ENCODE data around the gene POPDC2. TPM values are rescaled to one million over a fixed set of nuclear protein-coding genes. Genes with fewer than 3 reads are reported as not detected.

Gene POPDC2
- total RNA-seq, 1 experiment from 2014 or later = 0.37 TPM

GRCh38 chr3:119611664-119612063, 48.7 kb downstream of the POPDC2 start:
- no peaks in the 10 kb centered on the region; the same call in 1 of the 2 replicates for H3K27me3 Mint-ChIP-seq (ENCODE audit: low read depth)
- H4K91ac ChIP-seq (ENCODE audit: insufficient read length, low read depth, low read length) = no peak overlapping the region

More at GRCh38 chr3:119611664-119612063, 48.7 kb downstream of the POPDC2 start:
- no peak overlapping the region for H2BK120ac ChIP-seq (ENCODE audit: low read depth, low read length, poor library complexity, severe bottlenecking)
- no peaks in the 10 kb centered on the region for H3K36me3 Mint-ChIP-seq (ENCODE audit: insufficient read depth in 1 of 3, low read depth in 3 of 3)
- no peak overlapping the region for H2BK12ac ChIP-seq (ENCODE audit: insufficient read length, low read depth, low read length)
- TF ChIP-seq, protein P1, sequence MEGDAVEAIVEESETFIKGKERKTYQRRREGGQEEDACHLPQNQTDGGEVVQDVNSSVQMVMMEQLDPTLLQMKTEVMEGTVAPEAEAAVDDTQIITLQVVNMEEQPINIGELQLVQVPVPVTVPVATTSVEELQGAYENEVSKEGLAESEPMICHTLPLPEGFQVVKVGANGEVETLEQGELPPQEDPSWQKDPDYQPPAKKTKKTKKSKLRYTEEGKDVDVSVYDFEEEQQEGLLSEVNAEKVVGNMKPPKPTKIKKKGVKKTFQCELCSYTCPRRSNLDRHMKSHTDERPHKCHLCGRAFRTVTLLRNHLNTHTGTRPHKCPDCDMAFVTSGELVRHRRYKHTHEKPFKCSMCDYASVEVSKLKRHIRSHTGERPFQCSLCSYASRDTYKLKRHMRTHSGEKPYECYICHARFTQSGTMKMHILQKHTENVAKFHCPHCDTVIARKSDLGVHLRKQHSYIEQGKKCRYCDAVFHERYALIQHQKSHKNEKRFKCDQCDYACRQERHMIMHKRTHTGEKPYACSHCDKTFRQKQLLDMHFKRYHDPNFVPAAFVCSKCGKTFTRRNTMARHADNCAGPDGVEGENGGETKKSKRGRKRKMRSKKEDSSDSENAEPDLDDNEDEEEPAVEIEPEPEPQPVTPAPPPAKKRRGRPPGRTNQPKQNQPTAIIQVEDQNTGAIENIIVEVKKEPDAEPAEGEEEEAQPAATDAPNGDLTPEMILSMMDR (conservative IDR thresholded peaks at IDR 0.05) = no peak
- H4K5ac ChIP-seq (ENCODE audit: insufficient read length, low read depth, low read length) = no peak overlapping the region
- H3K79me1 ChIP-seq (ENCODE audit: insufficient read depth, low read depth, low read length, poor library complexity, severe bottlenecking) = no peaks in the 10 kb centered on the region
- no peaks in the 10 kb centered on the region for H4K20me1 ChIP-seq (ENCODE audit: control insufficient read depth, insufficient read depth, insufficient read length)
- no peak for DNase-seq
- no peaks in the 10 kb centered on the region for H3K9me3 ChIP-seq (ENCODE audit: control insufficient read depth, low read depth, low read length)
- peaks cover 2% of the 10 kb centered on the region; the same call in 1 of the 2 replicates for H3K27me3 ChIP-seq (ENCODE audit: insufficient read depth, low read length)
- no peaks in the 10 kb centered on the region for H3K4me1 ChIP-seq (ENCODE audit: insufficient read depth, low read length)
- no peak overlapping the region for H2AK5ac ChIP-seq (ENCODE audit: insufficient read length, low read length)
- no peak overlapping the region for H3K56ac ChIP-seq (ENCODE audit: insufficient read length, low read depth, low read length)
- H3K4me3 Mint-ChIP-seq = no peak overlapping the region
- H4K8ac ChIP-seq (replicated peaks; ENCODE audit: insufficient read length, low read depth, low read length) = no peak overlapping the region
- H3K79me2 ChIP-seq (ENCODE audit: insufficient read depth, low read length) = no peaks in the 10 kb centered on the region
- H3K23me2 ChIP-seq (ENCODE audit: insufficient read length, low read depth, low read length, poor library complexity, severe bottlenecking) = no peaks in the 10 kb centered on the region
- H3K27ac Mint-ChIP-seq = no peak overlapping the region
- no peak overlapping the region for H3K23ac ChIP-seq (ENCODE audit: insufficient read length, low read depth, low read length)
- H3K9ac ChIP-seq (ENCODE audit: extremely low read depth, insufficient read length, low read length) = no peak overlapping the region
- no peak overlapping the region for H3K27ac ChIP-seq (ENCODE audit: insufficient read length, low read depth, low read length)
- no peak overlapping the region for H2AFZ ChIP-seq (ENCODE audit: low read length)
- no CpG with 5 or more reads among the region's 1 CpG for WGBS (ENCODE audit: extremely low coverage, insufficient read length, low lambda C conversion rate)
- no peaks in the 10 kb centered on the region for H3K9me3 Mint-ChIP-seq
- no peak overlapping the region for H3K4me2 ChIP-seq (ENCODE audit: insufficient read depth, insufficient read length, low read length)
- no peak overlapping the region for H2BK20ac ChIP-seq (ENCODE audit: low read depth, low read length, poor library complexity, severe bottlenecking)
- H3K18ac ChIP-seq (ENCODE audit: insufficient read length, low read depth, low read length) = no peak overlapping the region
- H2BK15ac ChIP-seq (ENCODE audit: low read depth, low read length) = no peak overlapping the region
- no peak overlapping the region for H2BK5ac ChIP-seq (ENCODE audit: insufficient read length, low read length)
- H3K14ac ChIP-seq (ENCODE audit: insufficient read depth, low read length) = no peak overlapping the region
- peaks cover 0 to 3% of the 10 kb centered on the region in 2 experiments; a peak in 2 of 4 replicates for H3K4me1 Mint-ChIP-seq
- no peak overlapping the region for H3K4ac ChIP-seq (ENCODE audit: low read depth, low read length)
- no peak overlapping the region for H3T11ph ChIP-seq (ENCODE audit: low read length)
